T47D (cell line): ENCODE measurements around the gene SLC2A13.
"Not testable (repeated sequence)": the region's sequence is repeated elsewhere in the genome, so short reads cannot be mapped to it uniquely, and the experiment has no call there.

ENCODE experiments used
- DNase-seq, 2 experiments: peaks; one replicate each; pipeline versions ENCODE4 v3.0.0 to v3.0.0-alpha.2; 2011 to 2012; ENCODE audit warnings: low read depth in 1 of 2, low spot score in 1 of 2
- JUND ChIP-seq: IDR thresholded peaks from 2 replicates; pipeline ENCODE4 v1.6.1; 2012; ENCODE audit warnings: low read depth
- in situ Hi-C: cut with HindIII; loops from 2 replicates; pipeline ENCODE4 v1.10.0; 2016; ENCODE audit warnings: low sequenced_read_pairs, low pct_unique_long_range_greater_than_20kb

The SLC2A13 gene

GRCh38 chr12:40045656-40046055 lies 60.2 kb downstream of the SLC2A13 start:
- no peak for DNase-seq
- in situ Hi-C loops, result no loop called here
- no peak for TF ChIP-seq JUND

DNA sequence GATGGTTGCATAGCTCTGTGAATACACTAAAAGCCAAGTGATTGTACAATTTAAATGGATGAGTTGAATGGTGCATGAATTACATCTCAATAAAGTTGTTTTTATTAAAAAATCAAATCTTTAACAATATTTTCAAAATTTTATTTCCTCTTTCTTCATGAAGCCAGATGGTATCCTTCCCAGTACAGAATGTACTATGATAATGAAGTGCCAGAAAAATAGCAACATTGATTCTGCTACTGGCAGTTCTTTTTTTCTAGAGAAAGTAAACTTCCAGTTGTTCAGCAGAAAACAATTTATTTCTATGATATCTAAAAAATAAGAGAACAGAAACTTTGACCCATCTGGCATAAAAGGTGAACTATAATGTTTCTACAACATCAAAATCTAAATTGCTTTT lies 61.5 kb downstream of the SLC2A13 start:
- in situ Hi-C loops, result no loop called here
- no peak for DNase-seq
- TF ChIP-seq JUND, result no peak

DNA sequence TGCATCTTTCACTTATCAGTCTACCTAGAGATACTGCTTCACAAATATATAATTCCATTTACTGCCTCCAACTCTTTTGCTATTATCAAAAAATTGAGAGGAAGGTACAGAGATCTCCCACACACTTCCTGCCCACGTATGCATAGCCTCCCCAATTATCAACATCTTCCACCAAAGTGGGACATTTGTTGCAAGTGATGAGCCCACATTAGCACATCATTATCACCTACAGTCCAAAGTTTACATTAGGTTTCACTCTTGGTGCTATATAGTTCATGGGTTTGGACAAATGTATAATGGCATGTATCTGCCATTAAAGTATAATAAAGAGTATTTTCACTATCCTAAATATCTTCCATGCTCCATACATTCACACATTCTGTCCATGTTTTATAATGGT lies 66.3 kb downstream of the SLC2A13 start:
- in situ Hi-C loops, result no loop called here
- no peak for DNase-seq
- no peak for TF ChIP-seq JUND

DNA sequence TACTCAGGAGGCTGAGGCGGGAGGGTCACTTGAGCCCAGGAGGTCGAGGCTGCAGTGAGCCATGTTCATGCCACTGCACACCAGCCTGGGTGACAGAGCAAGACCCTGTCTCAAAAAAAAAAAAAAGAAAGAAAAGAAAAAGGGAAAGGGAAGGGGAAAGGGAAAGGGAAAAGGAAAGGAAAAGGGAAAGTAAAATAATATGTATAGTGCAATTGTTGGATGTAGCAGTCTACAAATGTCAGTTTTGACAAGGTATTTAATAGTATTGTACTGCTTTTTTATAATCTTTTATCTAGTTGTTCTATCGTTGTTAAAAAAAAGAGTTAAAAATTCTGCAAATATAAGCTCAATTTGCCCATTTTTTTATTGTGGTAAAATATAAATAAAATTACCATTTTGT lies 67.3 kb downstream of the SLC2A13 start:
- in situ Hi-C loops, result no loop called here
- no peak for DNase-seq
- TF ChIP-seq JUND, result no peak

DNA sequence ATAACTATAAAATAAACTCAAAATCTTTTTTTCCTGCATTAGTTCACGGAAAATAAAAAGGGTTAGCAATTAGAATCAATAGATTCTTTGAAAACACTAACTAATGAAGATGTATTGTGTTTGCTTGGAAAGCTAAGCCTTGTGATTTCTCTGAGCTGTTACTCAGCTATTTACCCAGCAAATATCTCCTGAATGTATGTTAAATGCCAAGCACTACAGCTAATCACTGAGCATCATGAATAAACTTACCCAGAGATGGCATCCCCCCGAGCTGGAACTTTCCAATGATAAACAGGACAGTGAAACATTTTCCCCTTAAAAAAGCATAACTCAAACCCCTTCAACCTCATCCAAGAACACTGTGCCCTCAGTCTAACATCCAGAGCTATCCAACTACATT lies 71.2 kb downstream of the SLC2A13 start:
- DNase-seq, result peak in 1 of 2 experiments; percentile 29
- TF ChIP-seq JUND, result no peak; the same call in 1 of the 2 replicates
- in situ Hi-C loops, result no loop called here

DNA sequence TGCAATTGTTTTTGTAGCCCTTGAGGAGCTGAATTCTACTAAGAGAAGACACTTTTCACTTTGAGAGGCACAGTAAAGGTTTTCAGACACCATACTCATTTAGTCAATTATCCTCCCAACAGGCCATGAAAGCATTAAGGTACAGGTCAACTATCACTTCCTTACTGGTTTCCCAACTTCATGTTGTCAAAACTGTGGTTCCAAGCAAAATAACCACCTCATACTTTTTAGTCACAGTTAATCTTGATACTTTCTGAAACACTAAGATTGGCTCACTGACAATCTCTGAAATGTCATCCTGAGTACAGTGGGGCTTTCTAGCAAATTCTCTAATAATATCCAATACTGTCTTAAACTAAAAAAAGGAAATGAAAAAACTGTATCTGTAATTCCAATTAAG lies 71.7 kb downstream of the SLC2A13 start:
- TF ChIP-seq JUND, result no peak
- no peak for DNase-seq
- in situ Hi-C loops, result no loop called here

- peak in 1 of 2 experiments; percentile 52 for DNase-seq
- in situ Hi-C loops, result no loop called here
- TF ChIP-seq JUND, result no peak
These were observed 72.6 kb downstream of the SLC2A13 start for GRCh38 chr12:40033242-40033630.

GRCh38 chr12:40032433-40033241 lies 73.2 kb downstream of the SLC2A13 start:
- TF ChIP-seq JUND, result peak; percentile 28; the same call in 1 of the 2 replicates
- in situ Hi-C loops, result no loop called here
- peak; percentile 26 to 89 for DNase-seq

- in situ Hi-C loops, result no loop called here
- peak; percentile 24 to 90 for DNase-seq
- TF ChIP-seq JUND, result no peak
These were observed 73.9 kb downstream of the SLC2A13 start for GRCh38 chr12:40031965-40032364.

DNA sequence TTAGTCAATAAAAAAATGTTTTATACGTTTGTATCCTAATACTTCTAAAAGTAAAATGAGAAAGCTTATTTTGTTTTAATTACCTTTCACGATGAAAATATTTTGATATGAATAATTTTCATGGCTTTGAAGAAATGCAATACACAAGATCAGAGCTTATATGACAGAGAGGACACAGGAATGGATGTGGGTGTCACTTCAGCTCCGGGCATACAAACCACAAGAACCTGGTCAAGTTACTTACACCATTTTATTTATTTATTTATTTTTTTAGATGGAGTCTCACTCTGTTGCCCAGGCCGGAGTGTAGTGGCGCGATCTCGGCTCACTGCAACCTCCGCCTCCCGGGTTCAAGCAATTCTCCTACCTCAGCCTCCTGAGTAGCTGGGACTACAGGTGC lies 74.9 kb downstream of the SLC2A13 start:
- in situ Hi-C loops, DNase-seq: not testable (repeated sequence)

GRCh38 chr12:40028296-40028695 lies 77.6 kb downstream of the SLC2A13 start:
- in situ Hi-C loops, result no loop called here
- no peak for TF ChIP-seq JUND
- DNase-seq, result no peak

GRCh38 chr12:40022850-40023249 lies 83.0 kb downstream of the SLC2A13 start:
- in situ Hi-C loops, result no loop called here
- DNase-seq, result no peak
- no peak for TF ChIP-seq JUND

GRCh38 chr12:40020261-40020691 lies 85.6 kb downstream of the SLC2A13 start:
- DNase-seq, result no peak
- in situ Hi-C loops, result no loop called here
- TF ChIP-seq JUND, result no peak

DNA sequence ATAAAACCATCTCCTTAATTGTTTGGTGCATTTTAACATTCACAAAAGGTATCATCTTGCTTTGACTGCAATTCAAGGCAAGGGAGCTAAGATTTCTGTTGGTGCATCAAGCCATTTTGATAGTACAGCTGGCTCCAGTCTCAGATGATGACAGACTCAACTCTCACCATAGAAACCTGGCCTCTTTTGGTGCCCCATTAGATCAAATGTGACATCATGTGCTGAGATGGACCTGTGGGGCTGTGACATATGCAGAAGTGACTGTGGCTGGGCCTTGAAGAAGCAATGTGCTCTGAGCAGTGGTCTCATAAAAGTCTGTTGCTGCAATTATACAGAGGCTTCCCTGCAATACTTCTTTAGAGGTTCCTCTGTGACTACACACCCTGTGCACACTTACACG lies 88.4 kb downstream of the SLC2A13 start:
- no peak for DNase-seq
- TF ChIP-seq JUND, result no peak
- in situ Hi-C loops, result no loop called here
